Ovary (tissue), 9 donors: ENCODE results near the gene ARHGAP4. TPM values are rescaled to one million over a fixed set of nuclear protein-coding genes. Genes with fewer than 3 reads are reported as not detected.

ENCODE experiments used
- DNase-seq, 5 donors: peaks; one replicate each; pipeline ENCODE4 v3.0.0-alpha.2; 2019 to 2020
- H3K27ac ChIP-seq, 2 donors: fragments of 200-600 bp; one replicate each; pipeline versions ENCODE4 v1.5.1 to v1.8.0; 2019 to 2022
- H3K27me3 ChIP-seq: fragments of 200-600 bp; one replicate; pipeline ENCODE4 v1.8.0; 2022
- H3K36me3 ChIP-seq: fragments of 200-600 bp; sonication (generic); one replicate; pipeline ENCODE4 v1.5.1; 2019
- H3K4me1 ChIP-seq: one replicate; pipeline ENCODE4 v1.8.1; 2013; ENCODE audit warnings: mild to moderate bottlenecking, moderate library complexity; ENCODE audit not compliant: insufficient read depth
- H3K4me3 ChIP-seq: fragments of 200-600 bp; sonication (generic); one replicate; pipeline ENCODE4 v1.5.1; 2017
- H3K9me3 ChIP-seq, 2 donors: fragments of 200-600 bp in 1 of 2; sonication (generic) in 1 of 2; one replicate each; pipeline versions ENCODE4 v1.5.1 to v1.8.1; 2013 to 2019; ENCODE audit warnings: mild to moderate bottlenecking in 1 of 2, moderate library complexity in 1 of 2
- EP300 ChIP-seq: sonication (generic); formaldehyde crosslinking; IDR thresholded peaks from one replicate; pipeline ENCODE4 v1.6.1; 2017; ENCODE audit warnings: antibody characterized with exemption
- POLR2A ChIP-seq: fragments of 450-650 bp; IDR thresholded peaks from one replicate; pipeline ENCODE4 v1.6.1; 2017; ENCODE audit warnings: antibody characterized with exemption, mild to moderate bottlenecking, moderate library complexity
- WGBS, 3 donors: extraction: QIAGEN DNeasy Blood & Tissue Kit in 1 of 3; methylation state at CpG; one replicate each; pipeline versions ENCODE4 v1.1.5 to v1.1.7; 2013 to 2017; 5-methylcytosine and 5-hydroxymethylcytosine counted together
- intact Hi-C, 4 donors: fragments of 100-400 bp; cut with DNase I; formaldehyde crosslinking; loops; one replicate each; pipeline versions ENCODE4 v1.11.0 to v1.15.1; 2022 to 2023
- polyA plus RNA-seq, 2 donors: library from polyadenylated mRNA; stranded (reverse); fragments of 200-250 nt in 1 of 2; fragments of 350-450 nt in 1 of 2; fragmentation: Illumina TruSeq in 1 of 2; extraction: RNeasy Lipid Tissue Mini Kit (QIAGEN cat#74804) in 1 of 2; gene quantifications; one replicate each; pipeline ENCODE4 v1.2.3, GENCODE V29; 2013 to 2014
- total RNA-seq, 7 donors: library from RNA; depleted of rRNA in 2 of 7; stranded (reverse); fragments of >200 nt in 2 of 7; fragmentation: NEBNext Ultra II Directional in 3 of 7; extraction: Animal tissue kit (Norgen Biotek cat#: 25700) in 3 of 7; gene quantifications; one replicate each; pipeline versions ENCODE4 v1.1.0 to v1.2.4, GENCODE V29; 2016 to 2023
- TF ChIP-seq, protein P1 (sequence below), 3 donors: fragments of 450-650 bp in 2 of 3; fragments of 200-600 bp in 1 of 3; IDR thresholded peaks; one replicate each; pipeline versions ENCODE4 v1.5.1 to v1.8.0; 2016 to 2022; ENCODE audit warnings: antibody characterized with exemption in 3 of 3, mild to moderate bottlenecking in 1 of 3
- donor health status: DM: no; HTN: no; CAD: no; lungs with moderate emphysema.
- donor health status: DM: no; HTN: no; CAD: no.
- donor health status: Bipolar disorder and iron deficiency.
- donor health status: DM: yes; HTN: yes; CAD: no.
- donor health status: DM: no; HTN: no; CAD: no.
- donor health status: DM: yes; HTN: yes; CAD: no.

The ARHGAP4 gene
- total and polyA plus RNA-seq, 9 donors: 1.2 to 22.3 (median 11.4) TPM

DNA sequence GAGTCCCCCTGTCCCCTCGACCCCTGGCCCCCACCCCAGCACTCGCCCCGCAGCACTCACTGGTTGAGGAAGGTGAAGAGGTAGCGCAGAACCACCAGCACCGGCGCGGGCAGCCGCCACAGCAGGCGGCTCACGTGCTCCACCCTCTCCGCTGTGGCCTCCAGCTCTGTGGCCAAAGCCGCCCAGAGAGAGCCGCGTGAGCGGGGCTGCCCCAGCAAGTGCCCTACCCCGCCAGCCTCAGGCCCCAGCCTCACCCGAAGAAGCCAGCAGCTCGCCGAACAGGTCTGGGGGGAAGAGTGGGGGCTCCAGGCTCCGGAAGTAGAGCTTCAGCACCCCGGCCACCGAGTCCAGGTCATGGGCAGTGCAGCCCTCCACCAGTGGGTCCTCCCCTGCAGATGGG is 15.6 kb downstream of the ARHGAP4 start:
- H3K4me3 ChIP-seq: no peak overlapping the region
- H3K27me3 ChIP-seq: no peaks in the 10 kb centered on the region
- WGBS, 3 donors: 89 to 95% (median 92%) methylated on average over 21 to 22 of the region's 22 CpGs
- intact Hi-C loops: no loop called here
- no peaks in the 10 kb centered on the region for H3K4me1 ChIP-seq
- TF ChIP-seq EP300: no peak
- H3K9me3 ChIP-seq: no peaks in the 10 kb centered on the region
- no peaks in the 10 kb centered on the region for H3K36me3 ChIP-seq
- no peak overlapping the region for H3K27ac ChIP-seq
- DNase-seq: no peak

DNA sequence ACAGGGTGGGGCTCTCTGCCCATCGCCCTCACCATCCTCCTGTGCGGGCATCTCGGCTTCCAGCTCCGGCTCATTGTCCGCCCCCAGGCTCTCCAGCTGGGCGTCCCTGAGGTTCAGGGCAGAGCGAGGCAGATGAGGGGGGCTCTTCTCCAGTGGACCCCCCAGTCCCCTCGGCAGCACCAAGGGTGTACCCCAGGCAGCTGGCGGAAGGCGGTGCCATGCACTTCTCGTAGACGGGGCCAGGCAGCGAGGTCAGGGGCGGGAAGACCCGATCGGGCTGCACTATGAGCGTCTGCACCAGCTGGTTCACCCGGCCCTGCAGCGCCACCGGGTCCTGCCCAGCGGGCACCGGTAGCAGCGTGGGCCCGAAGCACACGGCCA is 16.1 kb downstream of the ARHGAP4 start:
- Histone ChIP-seq H3K36me3 (no peaks in the 10 kb centered on the region), H3K9me3 (no peaks in the 10 kb centered on the region), H3K27me3 (no peaks in the 10 kb centered on the region), H3K4me1 (no peaks in the 10 kb centered on the region), H3K27ac (no peak overlapping the region), H3K4me3 (no peak overlapping the region)
- intact Hi-C loops: no loop called here
- no peak for DNase-seq
- TF ChIP-seq EP300 (no peak), POLR2A (no peak)
- TF ChIP-seq, protein P1, sequence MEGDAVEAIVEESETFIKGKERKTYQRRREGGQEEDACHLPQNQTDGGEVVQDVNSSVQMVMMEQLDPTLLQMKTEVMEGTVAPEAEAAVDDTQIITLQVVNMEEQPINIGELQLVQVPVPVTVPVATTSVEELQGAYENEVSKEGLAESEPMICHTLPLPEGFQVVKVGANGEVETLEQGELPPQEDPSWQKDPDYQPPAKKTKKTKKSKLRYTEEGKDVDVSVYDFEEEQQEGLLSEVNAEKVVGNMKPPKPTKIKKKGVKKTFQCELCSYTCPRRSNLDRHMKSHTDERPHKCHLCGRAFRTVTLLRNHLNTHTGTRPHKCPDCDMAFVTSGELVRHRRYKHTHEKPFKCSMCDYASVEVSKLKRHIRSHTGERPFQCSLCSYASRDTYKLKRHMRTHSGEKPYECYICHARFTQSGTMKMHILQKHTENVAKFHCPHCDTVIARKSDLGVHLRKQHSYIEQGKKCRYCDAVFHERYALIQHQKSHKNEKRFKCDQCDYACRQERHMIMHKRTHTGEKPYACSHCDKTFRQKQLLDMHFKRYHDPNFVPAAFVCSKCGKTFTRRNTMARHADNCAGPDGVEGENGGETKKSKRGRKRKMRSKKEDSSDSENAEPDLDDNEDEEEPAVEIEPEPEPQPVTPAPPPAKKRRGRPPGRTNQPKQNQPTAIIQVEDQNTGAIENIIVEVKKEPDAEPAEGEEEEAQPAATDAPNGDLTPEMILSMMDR (IDR thresholded peaks at IDR 0.05): no peak
- 89 to 94% (median 92%) methylated on average over 24 to 25 of the region's 25 CpGs for WGBS, 3 donors

DNA sequence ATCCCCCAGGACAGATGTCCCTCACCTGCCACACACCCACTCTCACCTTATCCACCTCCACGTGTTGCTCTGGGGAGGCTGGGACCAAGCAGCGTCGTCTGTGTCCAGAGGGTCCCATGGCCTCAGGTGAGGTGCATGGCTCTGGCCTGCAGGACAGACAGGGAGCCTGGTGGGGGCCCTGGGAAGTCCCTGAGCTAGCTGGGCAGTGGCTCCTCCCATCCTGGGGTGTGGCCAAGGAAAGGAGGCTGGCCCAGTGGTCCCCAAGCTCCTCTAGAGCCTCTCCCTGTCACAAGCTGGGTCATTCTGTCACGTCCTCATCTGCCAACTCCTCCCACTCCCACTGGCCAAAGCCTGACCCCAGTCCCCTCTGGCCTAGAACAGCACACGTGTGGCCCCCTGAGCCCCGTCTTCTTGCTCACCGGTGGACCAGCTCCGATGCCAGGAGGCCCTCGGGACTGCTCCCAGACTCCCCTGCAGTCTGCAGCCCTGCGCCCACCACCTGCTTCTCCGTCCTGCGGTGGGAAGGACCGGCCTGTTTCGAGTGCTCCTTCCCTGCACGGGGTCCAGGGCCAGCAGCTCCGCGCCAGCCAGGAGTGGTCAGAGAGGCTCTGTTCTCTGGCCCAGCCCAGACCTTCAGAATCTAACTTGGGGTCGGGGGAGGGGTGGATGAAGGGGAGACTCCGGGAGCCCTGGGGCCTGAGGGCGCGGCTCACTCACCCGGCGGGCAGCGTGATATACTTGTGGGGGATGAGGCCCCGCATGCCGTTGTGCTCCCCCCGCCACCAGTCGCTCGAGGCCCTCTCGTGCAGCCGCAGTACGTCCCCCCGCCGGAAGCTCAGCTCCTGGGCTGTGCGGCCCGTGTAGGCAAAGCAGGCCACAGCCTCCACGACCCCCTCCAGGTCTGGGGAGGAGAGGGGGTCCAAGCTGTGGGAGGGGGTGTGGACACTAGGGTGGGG is 16.8 kb downstream of the ARHGAP4 start:
- intact Hi-C loops: no loop called here
- Histone ChIP-seq H3K36me3 (no peaks in the 10 kb centered on the region), H3K4me1 (no peaks in the 10 kb centered on the region), H3K9me3 (no peaks in the 10 kb centered on the region), H3K27ac (no peak overlapping the region), H3K4me3 (no peak overlapping the region), H3K27me3 (no peaks in the 10 kb centered on the region)
- 71 to 82% (median 81%) methylated on average over 35 to 37 of the region's 37 CpGs for WGBS, 3 donors
- DNase-seq: peak in 1 of 5 donors; percentile 12
- TF ChIP-seq, protein P1 (IDR thresholded peaks at IDR 0.05): no peak
- TF ChIP-seq EP300 (no peak), POLR2A (no peak)

DNA sequence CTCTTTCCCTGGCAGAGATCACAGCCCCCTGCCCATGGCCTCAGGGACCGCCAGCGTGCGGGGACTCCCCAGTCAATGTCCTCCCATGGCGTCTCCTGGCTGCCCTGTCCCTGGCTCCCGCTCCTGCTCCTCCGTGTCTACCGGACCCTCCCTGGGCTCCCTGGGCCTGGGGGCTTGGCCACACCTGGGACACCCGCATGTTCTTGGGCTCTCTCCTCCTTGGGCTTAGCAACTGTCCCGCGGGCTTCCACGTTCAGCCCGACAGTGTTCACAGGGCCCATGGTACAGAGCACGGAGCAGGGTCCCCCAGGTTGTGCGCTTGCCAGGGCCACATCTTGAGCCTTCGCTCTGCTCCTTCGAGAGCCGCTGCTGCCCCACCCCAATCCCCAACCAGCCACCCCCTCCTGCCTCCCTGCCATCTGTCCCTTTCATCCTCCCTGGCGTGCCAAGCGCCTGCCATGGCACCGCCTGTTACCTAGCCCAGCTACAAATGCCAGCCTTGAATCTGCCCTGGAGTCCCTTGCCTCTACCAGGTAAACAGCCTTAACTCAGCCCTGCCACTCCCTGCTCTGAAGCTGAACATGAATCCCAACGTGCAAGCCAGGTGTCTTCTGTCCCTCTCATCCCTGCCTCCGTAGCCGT is 17.7 kb downstream of the ARHGAP4 start:
- Histone ChIP-seq H3K27me3 (no peaks in the 10 kb centered on the region), H3K4me1 (no peaks in the 10 kb centered on the region), H3K36me3 (no peaks in the 10 kb centered on the region), H3K4me3 (no peak overlapping the region), H3K27ac (no peak overlapping the region), H3K9me3 (no peaks in the 10 kb centered on the region)
- intact Hi-C loops: no loop called here
- WGBS, 3 donors: 84 to 88% (median 87%) methylated on average over 23 of the region's 23 CpGs
- no peak for TF ChIP-seq POLR2A
- peak in 1 of 5 donors; percentile 11 for DNase-seq

DNA sequence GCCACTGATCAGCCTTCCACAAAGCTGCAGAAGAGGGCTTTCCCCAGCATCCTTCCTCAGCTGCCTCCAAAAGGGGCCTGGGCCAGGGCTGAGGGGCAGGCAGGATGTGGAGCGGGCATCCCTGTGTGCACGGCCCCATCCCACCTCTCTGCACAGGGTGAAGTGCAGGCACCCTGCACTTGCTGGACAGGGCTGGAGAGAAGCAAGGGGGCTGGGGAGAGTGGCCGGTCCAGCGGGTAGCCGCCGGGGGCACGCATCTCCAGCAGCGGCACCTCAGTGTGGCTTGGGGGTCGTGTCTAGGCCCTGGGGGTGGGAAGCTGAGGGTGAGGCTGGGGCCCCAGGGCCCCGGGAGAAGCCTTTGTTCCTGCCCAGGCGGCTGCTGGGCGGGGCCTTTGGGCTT is 18.6 kb downstream of the ARHGAP4 start:
- intact Hi-C loops: no loop called here
- H3K27me3 ChIP-seq: no peaks in the 10 kb centered on the region

More for the DNA sequence above, 18.6 kb downstream of the ARHGAP4 start:
- no peak for DNase-seq
- 82 to 85% (median 83%) methylated on average over 12 of the region's 12 CpGs for WGBS, 3 donors
- H3K27ac ChIP-seq: no peak overlapping the region
- no peak for TF ChIP-seq EP300
- TF ChIP-seq, protein P1 (IDR thresholded peaks at IDR 0.05): no peak
- TF ChIP-seq POLR2A: no peak
- H3K4me3 ChIP-seq: no peak overlapping the region
- H3K36me3 ChIP-seq: no peaks in the 10 kb centered on the region
- H3K4me1 ChIP-seq: no peaks in the 10 kb centered on the region
- no peaks in the 10 kb centered on the region for H3K9me3 ChIP-seq
